HUES64 (cell line): ENCODE results near the gene RAB26.
"Not testable (repeated sequence)": the region's sequence is repeated elsewhere in the genome, so short reads cannot be mapped to it uniquely, and the experiment has no call there.

Experiments
- H3K27ac ChIP-seq: 2 replicates; pipeline ENCODE4 v1.7.0; 2013; ENCODE audit warnings: low read depth, low read length, inconsistent platforms
- H3K27me3 ChIP-seq: 2 replicates; pipeline ENCODE4 v1.6.1; 2013; ENCODE audit warnings: mild to moderate bottlenecking, low read length; ENCODE audit not compliant: insufficient read depth
- H3K36me3 ChIP-seq: 2 replicates; pipeline ENCODE4 v1.6.1; 2013; ENCODE audit warnings: mild to moderate bottlenecking, low read length; ENCODE audit not compliant: insufficient read depth
- H3K4me1 ChIP-seq: 2 replicates; pipeline ENCODE4 v1.6.1; 2013; ENCODE audit warnings: mild to moderate bottlenecking, low read length, moderate library complexity; ENCODE audit not compliant: insufficient read depth
- H3K4me3 ChIP-seq: 2 replicates; pipeline ENCODE4 v1.5.1; 2013; ENCODE audit warnings: mild to moderate bottlenecking, low read length, moderate library complexity
- H3K9ac ChIP-seq: 2 replicates; pipeline ENCODE4 v1.6.1; 2013; ENCODE audit warnings: mild to moderate bottlenecking, low read depth, low read length
- H3K9me3 ChIP-seq: 2 replicates; pipeline ENCODE4 v1.6.1; 2013; ENCODE audit warnings: low read depth, low read length; ENCODE audit not compliant: insufficient read depth
- WGBS: fragments of 150-250, 120-280 bp; methylation state at CpG from one replicate; pipeline ENCODE4 v1.1.7; 2013; ENCODE audit warnings: missing lambda C conversion rate; 5-methylcytosine and 5-hydroxymethylcytosine counted together

RAB26 gene

GRCh38 chr16:2121325-2121724 lies 27.1 kb upstream of the RAB26 start:
- 69% methylated on average over 6 of the region's 9 CpGs for WGBS
- not testable (repeated sequence) for H3K27me3 ChIP-seq, H3K4me1 ChIP-seq, H3K9me3 ChIP-seq, H3K27ac ChIP-seq, H3K9ac ChIP-seq, H3K4me3 ChIP-seq, H3K36me3 ChIP-seq

GRCh38 chr16:2121853-2122252 lies 26.6 kb upstream of the RAB26 start:
- Histone ChIP-seq H3K36me3 (no peaks in the 10 kb centered on the region), H3K27ac (no peak overlapping the region), H3K9me3 (no peaks in the 10 kb centered on the region), H3K4me3 (no peak overlapping the region), H3K4me1 (no peaks in the 10 kb centered on the region; the same call in 1 of the 2 replicates), H3K27me3 (no peaks in the 10 kb centered on the region), H3K9ac (no peak overlapping the region)
- whole genome bisulfite sequencing = 90% methylated on average over 18 of the region's 19 CpGs

GRCh38 chr16:2122429-2122828 lies 26.0 kb upstream of the RAB26 start:
- no peak overlapping the region for H3K4me3 ChIP-seq
- H3K4me1 ChIP-seq = no peaks in the 10 kb centered on the region; the same call in 1 of the 2 replicates
- H3K9ac ChIP-seq = no peak overlapping the region
- H3K36me3 ChIP-seq = no peaks in the 10 kb centered on the region
- WGBS = 95% methylated on average over 16 of the region's 17 CpGs
- H3K27ac ChIP-seq = no peak overlapping the region
- H3K27me3 ChIP-seq = no peaks in the 10 kb centered on the region
- H3K9me3 ChIP-seq = no peaks in the 10 kb centered on the region

- H3K9me3 ChIP-seq, H3K4me1 ChIP-seq, H3K27me3 ChIP-seq, H3K36me3 ChIP-seq, H3K4me3 ChIP-seq, H3K9ac ChIP-seq, H3K27ac ChIP-seq: not testable (repeated sequence)
- WGBS = 88% methylated on average over 11 of the region's 26 CpGs
Observed at GRCh38 chr16:2122934-2123683, 25.3 kb upstream of the RAB26 start.

GRCh38 chr16:2123706-2124376 lies 24.6 kb upstream of the RAB26 start:
- H3K9me3 ChIP-seq, H3K4me3 ChIP-seq, H3K27ac ChIP-seq, H3K36me3 ChIP-seq, H3K4me1 ChIP-seq, H3K27me3 ChIP-seq: not testable (repeated sequence)
- peak overlapping the region; percentile 60; the same call in 1 of the 2 replicates for H3K9ac ChIP-seq
- WGBS = 81% methylated on average over 16 of the region's 27 CpGs

- not testable (repeated sequence) for H3K27me3 ChIP-seq, H3K36me3 ChIP-seq, H3K9me3 ChIP-seq, H3K4me1 ChIP-seq, H3K4me3 ChIP-seq
- H3K27ac ChIP-seq = peak overlapping the region; percentile 90
- 61% methylated on average over 11 of the region's 11 CpGs for whole genome bisulfite sequencing
- peak overlapping the region; percentile 60 for H3K9ac ChIP-seq
Observed at GRCh38 chr16:2124377-2124693, 24.1 kb upstream of the RAB26 start.

GRCh38 chr16:2124694-2125444 lies 23.6 kb upstream of the RAB26 start:
- H3K9me3 ChIP-seq, H3K4me1 ChIP-seq, H3K27me3 ChIP-seq, H3K36me3 ChIP-seq: not testable (repeated sequence)
- Histone ChIP-seq H3K9ac (peak overlapping the region; percentile 60), H3K4me3 (0 out of 2 replicates have a peak overlapping the region, but pooled peaks have one; percentile 19), H3K27ac (peak overlapping the region; percentile 90)
- WGBS = 18% methylated on average over 33 of the region's 37 CpGs

GRCh38 chr16:2125609-2126008 lies 22.8 kb upstream of the RAB26 start:
- not testable (repeated sequence) for H3K4me3 ChIP-seq, H3K4me1 ChIP-seq, H3K27me3 ChIP-seq, H3K9me3 ChIP-seq, H3K36me3 ChIP-seq
- 60% methylated on average over 10 of the region's 11 CpGs for WGBS
- Histone ChIP-seq H3K9ac (peak overlapping the region; percentile 60; the same call in 1 of the 2 replicates), H3K27ac (peak overlapping the region; percentile 90)

GRCh38 chr16:2126161-2126743 lies 22.2 kb upstream of the RAB26 start:
- H3K9ac ChIP-seq, H3K9me3 ChIP-seq, H3K27me3 ChIP-seq, H3K4me1 ChIP-seq, H3K27ac ChIP-seq, H3K36me3 ChIP-seq, H3K4me3 ChIP-seq: not testable (repeated sequence)
- 90% methylated on average over 20 of the region's 21 CpGs for WGBS

- not testable (repeated sequence) for H3K4me3 ChIP-seq, H3K9ac ChIP-seq, H3K36me3 ChIP-seq, H3K27me3 ChIP-seq, H3K4me1 ChIP-seq, H3K27ac ChIP-seq, H3K9me3 ChIP-seq
- 91% methylated on average over 31 of the region's 31 CpGs for WGBS
Observed at GRCh38 chr16:2126928-2127556, 21.4 kb upstream of the RAB26 start.
